ENCODE results near the gene SLC23A3.

The SLC23A3 gene

GRCh38 chr2:219176818-219177551 lies 7.2 kb upstream of the SLC23A3 start, which contains the start of gene CNPPD1:
TSS of gene CNPPD1 (minus strand) at chr2:219176925. CDS start at chr2:219176828, 97 bp downstream.
- peak; percentile 64 to 77 (median 75) for DNase-seq (ENCODE audit: low read depth in 3 of 3, low spot score in 1 of 3)

- DNase-seq (ENCODE audit: low read depth in 3 of 3, low spot score in 1 of 3), result peak in 1 of 3 donors; percentile 19
Observed at GRCh38 chr2:219175928-219176817, 6.3 kb upstream of the SLC23A3 start.

- no peak for DNase-seq (ENCODE audit: low read depth in 3 of 3, low spot score in 1 of 3)
Observed at GRCh38 chr2:219175486-219175885, 5.7 kb upstream of the SLC23A3 start.

GRCh38 chr2:219174801-219175200 lies 5.0 kb upstream of the SLC23A3 start:
- no peak for DNase-seq (ENCODE audit: low read depth in 3 of 3, low spot score in 1 of 3)

GRCh38 chr2:219174146-219174545 lies 4.3 kb upstream of the SLC23A3 start:
- DNase-seq (ENCODE audit: low read depth in 3 of 3, low spot score in 1 of 3), result no peak

- no peak for DNase-seq (ENCODE audit: low read depth in 3 of 3, low spot score in 1 of 3)
Observed at GRCh38 chr2:219173176-219173575, 3.3 kb upstream of the SLC23A3 start.

GRCh38 chr2:219172231-219173154 lies 2.7 kb upstream of the SLC23A3 start:
- no peak for DNase-seq (ENCODE audit: low read depth in 3 of 3, low spot score in 1 of 3)

GRCh38 chr2:219171231-219171651 lies 1.4 kb upstream of the SLC23A3 start:
- DNase-seq (ENCODE audit: low read depth in 3 of 3, low spot score in 1 of 3), result no peak

- DNase-seq (ENCODE audit: low read depth in 3 of 3, low spot score in 1 of 3), result no peak
Observed at GRCh38 chr2:219168932-219169331, 897 bp downstream of the SLC23A3 start.

GRCh38 chr2:219168526-219168925 lies 1.3 kb downstream of the SLC23A3 start:
- DNase-seq (ENCODE audit: low read depth in 3 of 3, low spot score in 1 of 3), result no peak

- no peak for DNase-seq (ENCODE audit: low read depth in 3 of 3, low spot score in 1 of 3)
Observed at GRCh38 chr2:219167997-219168396, 1.8 kb downstream of the SLC23A3 start.

GRCh38 chr2:219165058-219165911 lies 4.5 kb downstream of the SLC23A3 start:
- DNase-seq (ENCODE audit: low read depth in 3 of 3, low spot score in 1 of 3), result no peak

- no peak for DNase-seq (ENCODE audit: low read depth in 3 of 3, low spot score in 1 of 3)
Observed at GRCh38 chr2:219163156-219163555, 6.7 kb downstream of the SLC23A3 start.

GRCh38 chr2:219161097-219161496 lies 8.7 kb downstream of the SLC23A3 start:
- DNase-seq (ENCODE audit: low read depth in 3 of 3, low spot score in 1 of 3), result no peak

- peak; percentile 81 to 93 (median 88) for DNase-seq (ENCODE audit: low read depth in 3 of 3, low spot score in 1 of 3)
Observed at GRCh38 chr2:219160186-219161017, 9.4 kb downstream of the SLC23A3 start, which contains the start of gene NHEJ1. TSS of gene NHEJ1 (minus strand) at chr2:219160815. CDS start at chr2:219158362, 2,453 bp downstream.

- no peak for DNase-seq (ENCODE audit: low read depth in 3 of 3, low spot score in 1 of 3)
Observed at GRCh38 chr2:219159771-219160185, 10.1 kb downstream of the SLC23A3 start.

GRCh38 chr2:219158586-219158985 lies 11.2 kb downstream of the SLC23A3 start:
- no peak for DNase-seq (ENCODE audit: low read depth in 3 of 3, low spot score in 1 of 3)

GRCh38 chr2:219158025-219158424 lies 11.8 kb downstream of the SLC23A3 start:
- no peak for DNase-seq (ENCODE audit: low read depth in 3 of 3, low spot score in 1 of 3)

GRCh38 chr2:219157396-219157795 lies 12.4 kb downstream of the SLC23A3 start:
- no peak for DNase-seq (ENCODE audit: low read depth in 3 of 3, low spot score in 1 of 3)

Measured in stimulated activated CD4-positive, alpha-beta T cell treated with anti-CD3 and anti-CD28 coated beads, TNF-alpha, amount 100 ng/mL, for 1 hour (primary cell).